22Rv1 (cell line): ENCODE results near the gene IFITM5.
"Not testable (repeated sequence)": the region's sequence is repeated elsewhere in the genome, so short reads cannot be mapped to it uniquely, and the experiment has no call there.

Experiments
- H3K27ac ChIP-seq: fragments of 450-650 bp; 2 replicates; pipeline ENCODE4 v1.5.1; 2017
- ZFX ChIP-seq: fragments of 450-650 bp; IDR thresholded peaks from 2 replicates; pipeline ENCODE4 v1.6.1; 2017; ENCODE audit warnings: antibody characterized with exemption, borderline replicate concordance
- TF ChIP-seq, protein P1 (sequence below): fragments of 450-650 bp; IDR thresholded peaks from 2 replicates; pipeline ENCODE4 v1.5.1; 2017; ENCODE audit warnings: mild to moderate bottlenecking

Gene IFITM5

DNA sequence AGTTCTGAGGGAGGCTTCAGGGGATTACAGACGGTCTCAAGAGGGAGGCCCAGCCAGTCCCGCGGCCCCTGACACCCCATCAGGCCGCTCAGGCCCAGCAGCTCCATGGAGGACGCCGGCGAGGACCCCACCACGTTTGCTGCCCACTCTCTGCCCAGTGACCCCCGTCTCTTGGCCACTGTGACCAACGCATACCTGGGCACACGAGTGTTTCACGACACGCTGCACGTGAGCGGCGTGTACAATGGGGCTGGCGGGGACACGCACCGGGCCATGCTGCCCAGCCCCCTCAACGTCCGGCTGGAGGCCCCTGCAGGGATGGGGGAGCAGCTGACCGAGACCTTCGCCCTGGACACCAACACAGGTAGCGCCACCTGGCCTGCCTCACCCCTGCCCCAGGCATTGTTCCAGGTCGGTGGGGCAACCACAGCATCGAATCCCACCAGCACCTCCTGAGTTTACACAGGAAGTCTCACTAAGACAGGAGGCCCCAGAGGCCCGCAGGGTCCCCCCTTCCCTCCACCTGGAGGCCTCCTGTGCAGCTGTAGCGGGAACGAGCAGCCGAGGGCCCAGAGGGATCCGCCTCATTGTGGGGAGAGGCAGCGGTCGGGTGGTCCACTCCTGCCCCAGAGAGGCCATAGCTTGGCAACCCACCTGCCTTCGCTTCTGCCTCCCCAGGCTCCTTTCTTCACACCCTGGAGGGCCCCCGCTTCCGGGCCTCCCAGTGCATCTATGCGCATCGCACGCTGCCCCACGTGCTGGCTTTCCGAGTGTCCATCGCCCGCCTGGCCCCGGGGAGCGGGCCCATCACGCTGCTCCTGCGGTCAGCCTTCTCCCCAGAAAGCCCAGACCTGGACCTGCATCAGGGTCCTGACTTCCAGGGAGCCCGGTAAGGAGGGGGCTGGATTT, 9.4 kb downstream of the IFITM5 start:
- no peak overlapping the region for H3K27ac ChIP-seq
- no peak for TF ChIP-seq ZFX
- TF ChIP-seq, protein P1, sequence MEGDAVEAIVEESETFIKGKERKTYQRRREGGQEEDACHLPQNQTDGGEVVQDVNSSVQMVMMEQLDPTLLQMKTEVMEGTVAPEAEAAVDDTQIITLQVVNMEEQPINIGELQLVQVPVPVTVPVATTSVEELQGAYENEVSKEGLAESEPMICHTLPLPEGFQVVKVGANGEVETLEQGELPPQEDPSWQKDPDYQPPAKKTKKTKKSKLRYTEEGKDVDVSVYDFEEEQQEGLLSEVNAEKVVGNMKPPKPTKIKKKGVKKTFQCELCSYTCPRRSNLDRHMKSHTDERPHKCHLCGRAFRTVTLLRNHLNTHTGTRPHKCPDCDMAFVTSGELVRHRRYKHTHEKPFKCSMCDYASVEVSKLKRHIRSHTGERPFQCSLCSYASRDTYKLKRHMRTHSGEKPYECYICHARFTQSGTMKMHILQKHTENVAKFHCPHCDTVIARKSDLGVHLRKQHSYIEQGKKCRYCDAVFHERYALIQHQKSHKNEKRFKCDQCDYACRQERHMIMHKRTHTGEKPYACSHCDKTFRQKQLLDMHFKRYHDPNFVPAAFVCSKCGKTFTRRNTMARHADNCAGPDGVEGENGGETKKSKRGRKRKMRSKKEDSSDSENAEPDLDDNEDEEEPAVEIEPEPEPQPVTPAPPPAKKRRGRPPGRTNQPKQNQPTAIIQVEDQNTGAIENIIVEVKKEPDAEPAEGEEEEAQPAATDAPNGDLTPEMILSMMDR = no peak

DNA sequence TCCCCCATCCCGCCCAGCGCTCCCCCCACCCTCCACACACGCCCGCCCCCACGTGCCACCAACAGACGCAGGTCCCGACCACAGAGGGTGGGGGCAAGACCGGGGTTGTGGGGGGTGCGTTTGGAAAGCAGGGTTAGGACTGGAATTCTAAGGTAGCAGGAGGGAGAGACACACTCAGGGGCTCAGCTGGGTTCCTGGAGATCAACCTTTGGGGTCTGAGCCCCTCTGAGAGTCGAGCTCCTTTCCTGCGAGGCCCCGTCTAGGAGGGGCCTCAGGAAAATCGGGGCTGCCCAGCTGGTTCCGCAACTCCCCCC, 10.0 kb downstream of the IFITM5 start:
- H3K27ac ChIP-seq = 0 out of 2 replicates have a peak overlapping the region, but pooled peaks have one; percentile 20
- TF ChIP-seq ZFX = no peak
- TF ChIP-seq, protein P1 = no peak

DNA sequence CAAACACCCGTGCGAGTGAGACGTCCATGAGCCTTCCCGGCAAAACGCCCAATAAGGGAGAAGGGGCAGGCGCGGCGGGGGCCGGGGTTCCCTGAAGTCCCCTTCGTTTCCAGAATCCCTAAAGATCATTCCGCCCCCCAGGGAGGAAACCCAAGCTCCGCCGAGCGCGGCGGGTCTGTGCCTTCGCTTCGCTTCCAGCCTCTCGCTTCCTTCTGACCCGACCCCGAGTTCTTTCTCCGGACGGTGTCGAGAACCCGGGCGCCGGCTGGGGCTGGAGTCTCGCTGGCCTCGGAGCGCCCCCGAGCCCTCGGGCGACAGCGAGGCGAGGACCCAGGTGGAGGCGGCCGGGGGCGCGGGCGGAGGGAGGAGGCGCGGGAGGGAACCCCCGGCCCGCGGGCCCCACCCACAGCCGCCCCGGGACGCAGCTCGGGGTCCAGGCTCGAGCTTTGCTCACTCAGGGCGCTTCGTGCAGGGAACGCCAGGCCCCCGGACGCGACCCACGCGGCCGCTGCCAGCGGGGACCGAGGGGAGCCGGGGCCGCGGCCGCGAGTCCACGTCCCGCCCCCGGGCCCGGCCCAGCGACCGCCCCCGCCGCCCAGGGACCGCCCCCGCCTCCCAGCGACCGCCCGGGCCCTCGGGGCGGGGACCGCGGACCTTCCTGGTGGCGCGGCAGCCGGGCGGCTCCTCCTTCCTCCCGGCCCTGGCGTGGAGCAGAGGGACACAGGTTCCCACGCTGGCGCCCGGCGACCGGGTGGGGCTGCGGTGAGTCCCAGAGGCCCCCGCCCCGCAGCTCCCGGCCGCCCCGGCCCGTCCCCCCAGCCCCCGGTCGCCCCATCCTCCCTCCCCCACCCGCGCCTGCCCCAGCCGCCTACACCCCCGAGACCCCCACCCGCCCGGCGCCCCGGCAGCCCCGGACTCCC, 10.6 kb downstream of the IFITM5 start, which contains the start of gene PGGHG:
TSS of gene PGGHG (plus strand) at position 649 of the 920 bp plus-strand sequence. CDS start 691 bp downstream, outside the sequence.
- TF ChIP-seq, protein P1 = no peak
- TF ChIP-seq ZFX = no peak
- H3K27ac ChIP-seq = peak within 1 kb of the TSS; percentile 20

DNA sequence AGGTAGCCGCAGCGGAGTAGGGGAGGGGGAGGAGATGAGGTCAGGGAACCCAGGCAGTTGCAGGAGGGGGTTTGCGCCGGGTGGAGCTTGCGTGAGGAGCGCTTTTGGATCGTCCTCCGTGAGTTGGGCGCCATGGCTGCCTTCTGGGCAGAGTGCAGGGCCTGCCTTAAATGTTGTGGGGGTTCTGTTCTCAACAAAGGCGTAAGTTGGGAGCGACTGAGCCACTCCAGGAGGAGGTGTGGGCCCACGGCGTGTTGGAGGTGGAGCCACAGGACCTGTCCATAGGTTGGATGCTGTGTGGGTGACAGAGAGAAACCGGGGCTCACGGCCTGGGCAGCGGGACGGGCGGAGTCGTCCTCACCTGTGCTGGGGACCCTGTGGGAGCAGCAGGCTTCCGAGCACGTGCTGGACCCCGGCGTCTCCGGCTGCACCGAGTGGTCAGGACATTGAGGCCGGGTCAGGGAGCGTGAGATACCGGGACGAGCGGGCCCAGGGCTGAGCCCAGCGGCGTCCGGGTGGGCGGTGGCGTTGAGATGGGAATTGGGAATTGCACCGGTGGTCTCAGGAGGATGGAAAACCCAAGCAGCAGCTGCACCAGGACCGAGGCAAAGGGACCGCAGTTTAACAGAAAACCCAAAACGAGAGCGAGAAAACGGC, 11.4 kb downstream of the IFITM5 start:
- H3K27ac ChIP-seq = peak overlapping the region; percentile 20
- TF ChIP-seq ZFX = no peak
- TF ChIP-seq, protein P1 = no peak

DNA sequence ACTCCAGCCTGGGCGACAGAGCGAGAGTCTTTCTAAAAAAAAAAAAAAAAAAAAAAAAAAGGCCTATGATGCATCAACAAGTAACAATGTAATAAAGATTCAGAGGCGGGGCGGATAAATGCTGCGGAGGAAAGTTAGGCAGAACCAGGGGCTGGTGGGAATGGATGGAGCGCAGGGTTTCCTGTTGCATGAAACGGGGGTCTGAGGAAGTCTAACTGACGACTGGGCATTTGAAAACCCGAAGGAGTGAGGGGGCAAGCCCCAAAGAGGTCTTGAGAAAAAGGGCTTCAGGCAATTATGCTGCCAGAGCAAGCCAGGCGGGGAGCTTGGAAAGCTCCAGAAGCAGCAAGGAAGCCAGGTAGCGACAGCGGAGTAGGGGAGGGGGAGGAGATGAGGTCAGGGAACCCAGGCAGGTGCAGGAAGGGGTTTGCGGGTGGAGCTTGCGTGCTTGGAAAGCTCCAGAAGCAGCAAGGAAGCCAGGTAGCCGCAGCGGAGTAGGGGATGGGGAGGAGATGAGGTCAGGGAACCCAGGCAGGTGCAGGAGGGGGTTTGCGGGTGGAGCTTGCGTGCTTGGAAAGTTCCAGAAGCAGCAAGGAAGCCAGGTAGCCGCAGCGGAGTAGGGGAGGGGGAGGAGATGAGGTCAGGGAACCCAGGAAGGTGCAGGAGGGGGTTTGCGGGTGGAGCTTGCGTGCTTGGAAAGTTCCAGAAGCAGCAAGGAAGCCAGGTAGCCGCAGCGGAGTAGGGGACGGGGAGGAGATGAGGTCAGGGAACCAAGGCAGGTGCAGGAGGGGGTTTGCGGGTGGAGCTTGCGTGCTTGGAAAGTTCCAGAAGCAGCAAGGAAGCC, 12.1 kb downstream of the IFITM5 start:
- H3K27ac ChIP-seq = not testable (repeated sequence)

DNA sequence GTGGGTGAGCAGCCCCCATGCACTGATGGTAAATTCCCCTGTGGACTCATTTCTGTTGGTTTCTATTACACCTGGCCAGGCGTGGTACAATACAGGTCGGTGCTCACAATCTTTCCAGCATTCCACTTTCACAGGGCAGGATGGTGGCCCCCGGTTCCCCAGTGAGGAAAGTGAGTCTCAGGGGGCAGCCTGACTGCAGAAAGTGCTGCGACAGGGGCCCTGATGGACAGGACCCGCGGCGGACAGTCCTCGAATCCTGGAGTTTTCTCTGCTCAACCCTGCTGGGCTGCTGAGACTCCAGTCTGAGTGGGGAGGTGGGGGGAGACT, 13.5 kb downstream of the IFITM5 start:
- TF ChIP-seq ZFX = no peak
- TF ChIP-seq, protein P1 = no peak
- H3K27ac ChIP-seq = no peak overlapping the region
